Stimulated activated CD4-positive, alpha-beta T cell treated with anti-CD3 and anti-CD28 coated beads, Interleukin-1b, Interleukin-23, amount 100 ng/mL, for 1 hour (primary cell): ENCODE results near the gene SUPT4H1.

Source experiments
- DNase-seq, 2 donors: peaks; one replicate each; pipeline ENCODE4 v3.0.0-alpha.2; 2020; ENCODE audit warnings: low read depth in 2 of 2

The SUPT4H1 gene

GRCh38 chr17:58305626-58306025 lies 46.4 kb downstream of the SUPT4H1 start:
- DNase-seq: no peak

- no peak for DNase-seq
Measured at GRCh38 chr17:58304750-58305486, 47.1 kb downstream of the SUPT4H1 start.

GRCh38 chr17:58303971-58304749 lies 47.8 kb downstream of the SUPT4H1 start:
- peak in 1 of 2 donors; percentile 39 for DNase-seq

GRCh38 chr17:58302919-58303585 lies 48.9 kb downstream of the SUPT4H1 start:
- no peak for DNase-seq

GRCh38 chr17:58302171-58302918 lies 49.7 kb downstream of the SUPT4H1 start:
- DNase-seq: no peak

GRCh38 chr17:58301504-58302150 lies 50.4 kb downstream of the SUPT4H1 start:
- DNase-seq: no peak

- no peak for DNase-seq
Measured at GRCh38 chr17:58300336-58300735, 51.7 kb downstream of the SUPT4H1 start.
